Measurements from ENCODE around the gene CCDC6.

DNA sequence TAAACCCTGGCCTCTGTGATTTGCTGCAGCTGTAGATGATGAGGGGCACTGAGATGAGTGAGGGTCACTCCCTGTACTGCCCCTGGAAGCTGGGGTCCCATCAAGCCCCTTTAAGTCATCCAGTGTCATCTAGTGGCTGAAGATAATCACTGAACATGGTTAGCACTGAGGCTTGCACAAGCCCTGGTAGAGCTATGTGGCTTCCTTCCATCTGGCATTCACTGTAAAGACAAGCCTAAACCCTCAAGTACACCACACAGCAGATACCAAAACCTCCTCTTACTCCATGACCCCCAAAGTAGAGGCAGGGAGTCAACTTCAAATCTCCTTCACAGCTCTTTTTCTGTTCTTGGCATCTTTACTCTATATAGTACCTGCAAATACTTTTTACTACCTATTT is 80.4 kb downstream of the CCDC6 start:
- TF ChIP-seq POLR2A (IDR thresholded peaks at IDR 0.05; ENCODE audit: control extremely low read depth in 1 of 2, low read depth in 2 of 2, low read length in 2 of 2) (no peak), MAX (IDR thresholded peaks at IDR 0.05) (no peak), MAFK (IDR thresholded peaks at IDR 0.05; ENCODE audit: low read depth, low read length) (no peak), POLR2AphosphoS5 (IDR thresholded peaks at IDR 0.05; ENCODE audit: low read depth, low read length) (no peak), RAD21 (IDR thresholded peaks at IDR 0.05 in 1 of 2, conservative IDR thresholded peaks at IDR 0.05 in 1 of 2; ENCODE audit: low read depth in 2 of 2, low read length in 2 of 2) (no peak; a peak in 1 of 4 replicates), TAF1 (IDR thresholded peaks at IDR 0.05; ENCODE audit: low read depth, low read length) (no peak), CHD2 (IDR thresholded peaks at IDR 0.05; ENCODE audit: low read length) (no peak)

Data from H1 (cell line).